ENCODE measurements around the gene ADNP.

Gene ADNP

GRCh38 chr20:50930976-50931305 lies 296 bp downstream of the ADNP start:
- H3K9me3 ChIP-seq (ENCODE audit: severe bottlenecking), result no peaks in the 10 kb centered on the region
- H3K27me3 ChIP-seq (ENCODE audit: insufficient read depth, low read depth, severe bottlenecking), result no peaks in the 10 kb centered on the region
- peak overlapping the region; percentile 99 for H3K27ac ChIP-seq
- H3K36me3 ChIP-seq, result peaks cover 66% of the 10 kb centered on the region
- TF ChIP-seq CTCF (IDR thresholded peaks at IDR 0.05; ENCODE audit: low read depth, low read length), result no peak
- peak overlapping the region; percentile 40 for H3K4me3 ChIP-seq (ENCODE audit: low read depth, low read length)
- DNase-seq, result no peak

GRCh38 chr20:50930139-50930975 lies 880 bp downstream of the ADNP start:
- Histone ChIP-seq H3K27ac (peak overlapping the region; percentile 94), H3K4me3 (ENCODE audit: low read depth, low read length) (peak overlapping the region; percentile 94), H3K27me3 (ENCODE audit: insufficient read depth, low read depth, severe bottlenecking) (no peaks in the 10 kb centered on the region), H3K9me3 (ENCODE audit: severe bottlenecking) (no peaks in the 10 kb centered on the region), H3K36me3 (peaks cover 72% of the 10 kb centered on the region)
- DNase-seq, result peak; percentile 13
- no peak for TF ChIP-seq CTCF (IDR thresholded peaks at IDR 0.05; ENCODE audit: low read depth, low read length)

- Histone ChIP-seq H3K27me3 (ENCODE audit: insufficient read depth, low read depth, severe bottlenecking) (no peaks in the 10 kb centered on the region), H3K4me3 (ENCODE audit: low read depth, low read length) (peak overlapping the region; percentile 94), H3K9me3 (ENCODE audit: severe bottlenecking) (no peaks in the 10 kb centered on the region), H3K36me3 (peaks cover 78% of the 10 kb centered on the region), H3K27ac (peak overlapping the region; percentile 94)
- TF ChIP-seq CTCF (IDR thresholded peaks at IDR 0.05; ENCODE audit: low read depth, low read length), result peak; percentile 97
- peak; percentile 97 for DNase-seq
These were observed 1.7 kb downstream of the ADNP start for GRCh38 chr20:50929299-50930138.

GRCh38 chr20:50928469-50928868 lies 2.8 kb downstream of the ADNP start:
- Histone ChIP-seq H3K36me3 (peaks cover 77% of the 10 kb centered on the region), H3K27ac (no peak overlapping the region), H3K4me3 (ENCODE audit: low read depth, low read length) (no peak overlapping the region), H3K9me3 (ENCODE audit: severe bottlenecking) (no peaks in the 10 kb centered on the region), H3K27me3 (ENCODE audit: insufficient read depth, low read depth, severe bottlenecking) (no peaks in the 10 kb centered on the region)
- no peak for TF ChIP-seq CTCF (IDR thresholded peaks at IDR 0.05; ENCODE audit: low read depth, low read length)
- no peak for DNase-seq

- Histone ChIP-seq H3K27ac (no peak overlapping the region), H3K36me3 (peaks cover 79% of the 10 kb centered on the region), H3K9me3 (ENCODE audit: severe bottlenecking) (no peaks in the 10 kb centered on the region), H3K4me3 (ENCODE audit: low read depth, low read length) (no peak overlapping the region), H3K27me3 (ENCODE audit: insufficient read depth, low read depth, severe bottlenecking) (no peaks in the 10 kb centered on the region)
- DNase-seq, result no peak
- no peak for TF ChIP-seq CTCF (IDR thresholded peaks at IDR 0.05; ENCODE audit: low read depth, low read length)
These were observed 4.7 kb downstream of the ADNP start for GRCh38 chr20:50926530-50926929.
